GM21786 (cell line): ENCODE measurements around the gene HADHB.
A peak's percentile ranks its signal among the peaks of the same experiment; 100 is the strongest.

ENCODE experiments used
- ATAC-seq: cut with Tn5 transposase; IDR thresholded peaks from one replicate; pipeline ENCODE4 v1.9.1; 2021; ENCODE audit not compliant: unreplicated experiment

The HADHB gene

DNA sequence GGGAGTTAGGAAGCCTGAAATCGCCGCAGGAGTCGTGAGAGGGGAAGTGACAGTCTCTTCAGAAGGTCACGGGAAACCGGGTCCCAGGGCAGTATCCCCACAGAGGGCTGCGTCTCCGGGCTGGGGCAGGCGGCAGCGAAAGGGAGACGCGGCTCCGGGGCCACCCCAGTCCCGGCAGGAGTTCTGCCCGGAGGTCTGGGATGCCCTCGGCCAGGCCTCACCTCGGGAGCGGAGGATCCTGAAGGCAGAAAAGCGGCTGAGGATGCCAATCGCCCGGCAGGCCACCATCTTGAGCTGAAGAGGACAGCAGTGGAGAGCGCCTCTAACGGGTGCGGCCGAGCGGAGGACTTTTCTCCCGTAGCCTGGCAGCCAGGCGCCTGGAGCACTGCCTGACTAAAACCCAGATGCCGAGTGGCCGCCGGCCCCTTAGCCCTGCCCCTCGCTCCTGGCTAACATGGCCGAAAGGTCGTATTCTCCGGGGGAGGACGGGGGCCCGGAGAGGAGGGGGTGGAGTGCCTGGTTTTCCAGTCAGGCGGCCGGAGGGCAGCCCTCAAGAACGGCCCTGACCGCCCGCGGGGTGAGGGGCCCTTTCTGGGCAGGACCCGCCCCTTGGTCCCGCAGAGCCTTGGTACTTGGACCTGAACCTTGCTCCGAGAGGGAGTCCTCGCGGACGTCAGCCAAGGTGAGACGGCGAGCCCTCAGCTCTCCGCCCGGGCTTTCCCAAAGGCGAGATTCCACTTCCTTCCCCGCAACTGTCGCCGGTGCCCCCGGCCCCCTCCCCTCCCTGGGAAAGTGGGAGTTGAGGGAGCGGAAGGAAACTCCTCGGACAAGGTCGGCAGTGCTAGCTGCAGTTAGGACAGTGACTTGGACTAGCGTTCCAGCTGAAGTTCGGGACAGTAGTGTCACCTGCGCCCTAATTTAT lies at the start of gene HADHB, which contains the start of gene HADHA:
Gene HADHB (plus strand): TSS at position 631 of the 922 bp plus-strand sequence. CDS start 9,316 bp downstream, outside the sequence.
Gene HADHA (minus strand): TSS at position 324 of the 922 bp plus-strand sequence. CDS start 36 bp downstream, at position 288.
- peak; percentile 60 for ATAC-seq

DNA sequence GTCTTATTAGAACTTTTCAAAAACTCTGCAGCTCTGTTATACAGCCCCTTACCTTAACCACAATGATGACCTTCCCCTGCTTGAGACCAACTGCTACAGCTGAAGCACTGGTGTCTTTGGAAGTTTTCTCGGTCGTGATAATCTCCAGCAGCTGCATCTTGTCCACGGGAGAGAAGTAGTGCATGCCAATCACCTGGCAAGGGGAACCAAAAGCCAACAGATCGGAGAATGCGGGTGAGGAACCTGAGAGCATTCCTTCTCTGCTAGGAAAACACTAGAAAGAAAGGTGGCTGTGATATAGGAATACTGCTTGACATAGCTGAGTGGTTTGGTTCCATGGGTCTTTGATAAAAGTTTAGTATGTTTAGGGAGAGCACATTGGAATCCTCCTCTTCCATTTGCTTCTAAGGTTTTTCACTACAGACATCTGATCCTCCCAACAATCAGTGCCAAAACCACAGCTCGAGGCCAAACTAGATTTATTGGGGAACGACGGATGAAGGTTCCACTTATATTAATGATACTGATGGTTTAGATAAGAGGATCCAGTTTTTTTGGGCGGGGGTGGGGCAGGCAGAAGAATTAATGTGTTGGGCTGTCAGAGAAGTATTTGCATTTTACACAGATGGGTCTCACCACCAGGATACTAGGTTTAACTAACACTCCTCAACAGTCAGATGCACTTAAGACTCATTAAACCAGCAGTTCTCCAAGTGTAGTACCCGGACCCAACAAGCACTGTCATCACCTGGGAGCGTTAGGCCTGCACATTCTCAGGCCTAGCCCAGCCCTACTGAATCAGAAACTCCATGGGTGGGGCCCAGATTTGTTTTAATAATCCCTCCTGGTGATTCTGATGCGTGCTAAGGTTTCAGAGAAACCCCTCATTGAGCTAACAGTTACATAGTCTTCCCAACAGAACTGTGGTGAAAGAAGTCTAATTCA lies 49.4 kb upstream of the HADHB start:
- no peak for ATAC-seq

DNA sequence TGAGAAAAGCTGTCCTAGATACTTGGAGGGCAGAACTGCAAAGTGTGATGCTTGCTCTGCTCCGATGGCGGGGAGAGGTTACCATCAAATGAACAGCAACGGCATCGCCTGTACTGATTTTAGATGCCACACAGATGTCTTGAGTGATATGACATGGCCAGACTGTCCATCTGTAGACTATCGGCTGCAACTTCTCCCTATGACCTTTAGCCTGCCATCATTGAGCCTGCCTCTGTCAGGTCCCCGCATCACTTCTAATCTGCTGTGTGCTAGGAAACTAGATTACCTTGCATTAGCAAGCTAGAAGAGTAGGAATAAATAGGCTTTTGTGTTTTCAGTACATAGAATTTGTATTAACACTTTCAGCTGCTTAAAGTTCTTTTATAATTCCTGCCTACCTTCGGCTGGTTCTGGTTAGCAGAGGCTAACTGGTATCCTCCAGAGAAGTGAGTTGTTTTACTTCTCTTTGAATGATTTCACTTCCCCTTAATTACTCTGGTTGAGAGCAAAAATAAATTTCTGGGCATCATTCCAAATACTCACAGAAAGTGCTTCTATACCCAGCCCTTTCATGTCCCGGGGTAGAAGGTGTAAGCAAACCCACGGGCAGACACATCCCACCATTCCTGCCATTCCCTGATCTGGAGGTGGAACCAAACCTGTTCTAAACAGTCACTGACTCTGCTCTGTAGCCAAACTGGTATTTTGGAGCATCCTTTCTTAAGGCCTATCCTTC lies 47.9 kb upstream of the HADHB start:
- peak; percentile 90 for ATAC-seq

DNA sequence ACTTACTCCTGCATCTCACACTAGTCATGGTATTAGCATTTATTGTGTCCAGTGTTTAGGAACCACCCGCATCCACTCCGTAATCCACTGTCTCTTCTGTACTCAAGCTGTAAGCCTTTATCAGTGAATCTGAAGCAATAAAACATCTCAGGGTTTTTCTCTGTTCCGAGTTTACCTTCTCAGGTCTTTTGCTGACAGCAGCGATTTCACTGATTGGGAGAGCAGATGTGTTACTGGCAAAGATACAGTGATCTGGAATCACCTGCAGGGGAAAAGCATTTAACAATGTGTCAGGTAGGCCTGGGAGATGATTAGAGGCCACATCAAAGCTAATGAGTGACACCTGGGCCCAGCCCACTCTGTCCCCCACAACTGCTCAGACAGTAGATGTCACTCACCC lies 47.2 kb upstream of the HADHB start:
- no peak for ATAC-seq

DNA sequence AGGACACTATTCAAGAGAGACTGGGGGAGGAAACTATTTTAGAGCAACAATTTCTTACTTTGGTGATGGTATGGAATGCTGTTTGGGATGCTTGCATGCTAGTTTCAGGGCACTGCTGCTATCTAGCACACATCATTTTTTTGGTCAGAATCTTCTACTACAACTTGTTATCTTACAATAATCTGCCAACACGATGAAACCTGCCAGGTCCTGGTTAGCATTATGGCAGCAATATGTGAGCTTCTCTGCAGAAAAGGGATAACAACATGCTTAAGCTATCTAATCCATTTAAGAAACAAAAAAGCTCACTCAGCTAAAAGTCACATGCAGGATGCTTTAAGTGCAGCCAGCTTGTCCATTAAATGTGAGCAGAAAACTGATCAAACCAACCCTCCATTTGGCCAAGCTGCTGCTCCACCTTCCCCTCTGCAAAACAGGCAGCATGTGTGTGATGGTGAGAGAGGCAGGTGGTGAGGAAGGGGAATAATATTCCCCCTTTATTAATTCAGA lies 41.7 kb upstream of the HADHB start:
- ATAC-seq: no peak

DNA sequence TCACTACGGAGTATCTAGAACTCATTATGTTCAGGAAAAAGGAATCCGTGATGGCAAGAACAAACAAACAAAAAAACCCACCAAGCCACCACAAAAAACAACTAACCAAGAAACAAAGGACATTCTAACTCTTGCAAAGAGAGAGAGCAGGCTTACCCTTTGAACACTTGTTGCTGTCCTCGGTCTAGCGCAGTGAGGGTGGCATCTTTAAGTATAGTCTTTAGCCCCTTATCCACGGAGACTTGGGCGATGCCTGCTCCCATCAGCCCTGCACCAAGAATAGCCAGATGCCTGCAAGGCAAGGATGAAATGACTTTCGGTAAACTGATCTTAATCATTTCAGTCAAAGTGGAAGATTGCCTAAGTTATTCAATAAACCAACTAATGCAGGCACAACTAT lies 40.8 kb upstream of the HADHB start:
- ATAC-seq: no peak

DNA sequence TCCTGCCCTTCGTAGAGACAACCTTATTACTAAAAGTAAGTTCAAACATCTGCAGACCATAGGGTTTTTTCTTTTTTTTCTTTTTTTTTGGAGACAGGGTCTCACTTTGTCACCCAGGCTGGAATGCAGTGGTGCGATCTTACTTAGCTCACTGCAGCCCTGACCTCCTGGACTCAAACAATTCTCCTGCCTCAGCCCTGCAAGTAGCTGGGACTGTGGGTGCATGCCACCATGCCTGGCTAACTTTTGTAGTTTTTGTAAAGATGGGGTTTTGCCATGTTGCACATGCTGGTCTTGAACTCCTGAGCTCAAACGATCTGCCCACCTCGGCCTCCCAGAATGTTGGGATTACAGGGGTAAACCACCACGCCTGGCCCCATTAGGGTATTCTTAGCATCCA lies 32.7 kb upstream of the HADHB start:
- no peak for ATAC-seq

DNA sequence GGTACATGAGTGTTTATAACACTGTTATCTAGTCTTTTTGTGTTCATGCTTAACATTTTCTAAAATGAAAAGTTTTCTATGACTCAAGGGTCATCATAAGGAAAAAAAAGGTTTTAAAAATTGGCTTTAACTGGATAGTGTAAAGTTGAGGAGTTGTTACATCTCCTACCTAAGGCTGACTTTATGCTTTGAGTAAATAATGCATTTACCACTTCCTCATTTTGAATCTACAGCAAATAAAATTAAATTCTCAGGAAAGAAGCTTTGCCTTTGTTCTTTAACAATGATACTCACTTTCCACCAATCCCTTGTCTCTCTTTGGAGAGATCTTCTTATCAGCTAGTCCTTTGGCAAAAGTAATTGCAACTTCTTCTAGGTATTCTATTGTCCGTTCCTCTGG lies 30.0 kb upstream of the HADHB start:
- no peak for ATAC-seq

DNA sequence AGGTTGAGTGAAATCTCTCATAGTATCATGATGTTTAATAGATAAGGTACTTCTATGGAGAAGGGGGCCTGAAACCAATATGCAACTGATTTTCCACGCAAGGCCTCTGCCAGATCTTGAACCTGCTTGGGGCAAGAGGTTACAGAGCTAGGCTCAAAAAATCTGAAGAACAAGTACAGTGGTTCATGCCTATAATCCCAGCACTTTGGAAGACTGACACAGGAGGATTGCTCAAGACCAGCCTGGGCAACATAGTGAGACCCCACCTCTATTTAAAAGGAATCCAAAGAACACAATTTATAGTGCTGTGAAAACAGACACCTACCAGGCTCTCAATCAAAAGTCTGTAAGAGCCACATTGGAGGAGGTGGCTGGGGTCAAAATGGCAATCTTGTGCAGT lies 28.9 kb upstream of the HADHB start:
- no peak for ATAC-seq

DNA sequence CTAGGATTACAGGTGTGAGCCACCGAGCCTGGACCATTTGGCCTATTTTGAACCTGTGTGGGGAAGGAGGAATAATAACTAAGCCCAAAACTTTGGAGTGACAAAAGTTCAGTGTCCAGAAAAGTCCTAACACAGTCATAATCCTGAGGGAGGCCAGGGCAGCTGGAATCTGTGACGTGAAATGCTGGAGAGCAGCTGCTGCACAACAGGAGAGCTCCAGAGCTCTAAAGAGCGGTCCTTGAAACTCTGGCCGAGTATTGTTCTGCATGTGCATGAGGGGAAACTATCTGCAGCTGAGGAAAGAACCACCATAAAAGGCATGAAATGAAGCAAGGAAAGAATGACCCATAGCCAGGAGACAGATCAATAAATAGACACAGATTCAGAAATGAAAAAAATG lies 28.2 kb upstream of the HADHB start:
- no peak for ATAC-seq

DNA sequence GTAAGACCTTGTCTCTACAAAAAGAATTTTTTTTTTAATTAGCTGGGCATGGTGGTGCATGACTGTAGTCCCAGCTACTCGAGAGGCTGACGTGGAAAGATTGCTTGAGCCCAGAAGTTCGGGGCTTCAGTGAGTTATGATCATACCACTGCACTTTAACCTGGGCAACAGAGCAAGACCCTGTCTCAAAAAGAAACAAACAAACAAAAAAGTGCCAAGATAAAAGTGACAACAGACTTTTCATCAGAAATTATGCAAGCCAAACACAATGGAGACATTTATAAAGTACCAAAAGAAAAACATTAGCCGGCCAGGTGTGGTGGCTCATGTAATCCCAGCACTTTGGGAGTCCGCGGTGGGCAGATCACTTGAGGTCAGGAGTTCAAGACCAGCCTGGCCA lies 27.0 kb upstream of the HADHB start:
- no peak for ATAC-seq

DNA sequence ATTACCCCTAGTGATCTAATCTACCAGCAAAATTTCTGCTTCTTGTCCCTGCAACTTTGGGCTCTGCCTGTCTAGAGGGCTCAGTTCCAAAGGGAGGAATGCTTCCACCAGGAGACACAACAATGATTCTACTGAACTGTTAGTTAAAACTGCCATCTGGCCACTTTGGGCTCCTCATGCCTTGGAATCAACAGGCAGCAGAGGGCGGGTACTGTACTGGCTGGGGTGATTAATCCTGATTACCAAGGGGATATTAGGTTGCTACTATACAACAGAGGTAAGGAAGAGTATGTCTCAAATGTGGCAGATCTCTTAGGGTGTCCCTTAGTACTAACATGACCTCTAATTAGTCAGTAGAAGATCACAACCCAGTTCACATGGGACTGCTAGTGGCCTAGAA lies 21.7 kb upstream of the HADHB start:
- no peak for ATAC-seq

DNA sequence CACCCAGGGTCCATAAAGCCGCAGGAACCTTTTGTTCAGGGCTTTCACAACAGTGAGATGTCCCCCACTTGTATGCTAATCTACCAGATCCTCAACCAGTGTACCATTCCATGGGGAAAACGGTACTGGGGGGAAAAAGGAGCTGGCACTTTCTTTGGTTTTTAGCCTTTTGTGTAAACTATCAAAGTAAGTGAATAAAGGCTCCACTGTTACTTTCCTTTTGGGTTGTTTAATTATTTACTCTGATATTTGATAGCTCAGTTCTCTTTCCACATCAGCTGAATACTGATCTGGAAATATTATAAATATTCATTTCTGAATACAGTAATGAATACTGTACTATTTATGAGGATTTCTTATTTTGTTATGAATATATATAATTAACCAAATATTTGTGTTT lies 20.6 kb upstream of the HADHB start:
- no peak for ATAC-seq

DNA sequence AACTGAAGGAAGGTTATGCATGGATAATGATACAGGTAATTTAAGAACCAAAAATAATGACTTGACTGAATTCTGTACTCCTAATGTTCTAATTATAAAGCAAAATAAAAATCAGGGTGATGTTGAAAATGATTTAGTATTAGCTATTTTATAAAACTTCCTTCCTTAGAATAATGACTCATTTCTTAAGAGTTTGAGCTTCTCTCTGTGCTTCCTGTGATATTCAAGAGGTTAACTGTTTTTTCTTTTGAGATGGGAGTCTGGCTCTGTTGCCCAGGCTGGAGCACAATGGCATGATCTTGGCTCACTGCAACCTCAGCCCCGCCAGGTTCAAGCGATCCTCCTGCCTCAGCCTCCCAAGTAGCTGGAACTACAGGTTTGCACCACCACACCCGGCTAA lies 15.1 kb upstream of the HADHB start:
- ATAC-seq: no peak

DNA sequence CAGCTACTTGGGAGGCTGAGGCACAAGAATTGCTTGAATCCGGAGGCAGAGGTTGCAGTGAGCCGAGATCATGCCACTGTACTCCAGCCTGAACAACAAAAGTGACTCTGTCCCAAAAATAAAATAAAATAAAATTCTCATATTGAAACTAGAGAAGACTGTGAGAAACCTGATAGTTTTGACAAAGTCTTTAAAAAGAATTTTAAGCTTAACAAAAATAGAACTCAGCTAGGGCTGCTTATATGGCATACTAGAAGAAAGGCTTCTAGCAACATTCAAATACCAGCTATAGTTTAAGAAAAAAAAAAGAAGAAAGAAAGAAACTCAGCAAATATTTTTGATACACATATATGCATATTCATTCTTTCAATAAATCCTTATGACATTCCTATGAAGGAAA lies 13.9 kb upstream of the HADHB start:
- no peak for ATAC-seq

DNA sequence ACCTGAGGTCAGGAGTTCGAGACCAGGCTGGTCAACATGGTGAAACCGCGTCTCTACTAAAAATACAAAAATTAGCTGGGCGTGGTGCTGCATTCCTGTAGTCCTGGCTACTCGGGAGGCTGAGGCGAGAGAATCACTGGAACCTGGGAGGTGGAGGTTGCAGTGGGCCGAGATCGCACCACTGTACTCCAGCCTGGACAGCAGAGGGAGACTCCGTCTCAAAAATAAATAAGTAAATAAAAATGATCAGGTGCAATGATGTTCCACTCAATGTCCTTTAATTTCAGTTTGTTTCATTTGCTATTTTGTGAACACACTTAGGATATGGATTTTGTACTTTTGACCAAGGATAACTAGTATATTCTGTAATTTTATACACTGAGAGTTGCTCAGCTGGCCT lies 9.7 kb upstream of the HADHB start:
- no peak for ATAC-seq

DNA sequence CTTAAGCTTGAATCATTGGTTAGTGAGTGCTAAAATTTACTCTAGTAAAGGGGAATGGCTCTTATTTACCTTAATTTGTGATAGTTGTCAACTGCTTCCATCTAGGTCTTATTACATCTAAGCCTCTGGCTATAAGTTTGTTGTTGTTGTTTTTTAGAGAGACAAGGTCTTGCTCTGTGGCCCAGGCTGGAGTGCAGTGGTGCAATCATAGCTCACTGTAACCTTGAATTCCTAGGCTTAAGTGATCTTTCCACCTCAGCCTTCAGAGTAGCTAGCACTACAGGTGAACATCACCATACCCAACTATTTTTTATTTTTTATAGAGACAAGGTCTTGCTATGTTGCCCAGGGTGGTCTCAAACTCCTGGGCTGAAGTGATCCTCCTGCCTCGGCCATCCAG lies 6.9 kb upstream of the HADHB start:
- ATAC-seq: no peak

DNA sequence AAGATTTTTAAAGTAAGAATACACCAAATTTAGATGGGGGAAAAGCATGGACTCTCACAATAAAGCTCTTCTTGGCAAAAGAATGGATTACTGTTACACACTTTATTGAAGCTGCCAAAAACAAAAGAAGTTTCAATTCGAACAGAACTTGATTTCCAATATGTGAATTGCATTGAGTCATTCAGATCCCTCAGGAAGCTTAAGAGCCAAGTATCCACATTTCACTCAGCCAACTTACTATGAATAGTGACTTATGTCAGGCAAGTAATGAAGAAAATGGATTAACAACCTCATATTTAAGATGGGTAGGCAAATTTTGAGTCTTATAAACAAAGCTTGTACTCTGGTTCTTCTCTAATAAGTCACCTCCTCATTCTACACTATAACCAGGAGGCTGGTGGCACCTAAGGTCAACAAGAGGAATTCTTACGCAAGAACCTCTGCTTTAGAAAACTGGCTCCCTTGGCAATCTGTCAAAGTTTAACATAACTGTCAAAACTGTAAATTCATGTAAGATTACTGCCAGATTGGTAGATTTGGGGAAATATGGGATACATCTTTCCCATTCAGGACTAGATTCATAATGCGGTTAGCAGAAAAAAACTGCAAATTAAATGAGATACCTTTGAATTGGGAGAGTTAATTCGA lies 6.3 kb upstream of the HADHB start:
- no peak for ATAC-seq

DNA sequence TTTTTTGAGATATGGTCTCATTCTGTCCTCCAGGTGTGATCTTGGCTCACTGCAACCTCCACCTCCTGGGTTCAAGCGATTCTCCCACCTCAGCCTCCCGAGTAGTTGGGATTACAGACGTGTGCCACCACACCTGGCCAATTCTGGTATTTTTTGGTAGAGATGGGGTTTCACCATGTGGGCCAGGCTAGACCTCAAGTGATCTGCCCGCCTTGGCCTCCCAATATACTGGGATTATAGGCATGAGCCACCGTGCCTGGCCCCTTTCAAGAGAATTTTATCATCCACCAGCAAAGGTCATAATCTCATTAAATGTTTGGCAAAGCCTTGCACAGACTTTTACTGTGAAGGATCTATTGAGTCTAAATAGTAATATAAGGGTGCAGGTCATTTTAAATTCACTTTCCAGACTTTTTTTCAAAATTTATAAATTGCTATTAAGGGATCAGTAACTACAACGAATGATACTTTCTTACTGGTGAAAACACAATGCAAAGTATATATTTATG lies 2.8 kb upstream of the HADHB start:
- ATAC-seq: no peak
